Panc1 (cell line): ENCODE measurements around the gene CEP104. TPM values are rescaled to one million over a fixed set of nuclear protein-coding genes. Genes with fewer than 3 reads are reported as not detected.
A peak's percentile ranks its signal among the peaks of the same experiment; 100 is the strongest.

Source experiments
- ATAC-seq: fragments of 200-7000 bp; cut with Tn5 transposase; 2 replicates; pipeline ENCODE4 v1.9.1; 2020; ENCODE audit warnings: mild to moderate bottlenecking, moderate library complexity
- BruUV-seq: library from RNA; stranded (reverse); fragments of 400-500 nt; replicated peaks from 2 replicates; lab custom pipeline; 2021; lab: Mats Ljungman, UMichigan
- CTCF ChIA-PET: fragments of 300-600 bp; sonication (Branson Sonifier 250); formaldehyde crosslinking; loops from one replicate; lab custom pipeline; 2022; ENCODE audit warnings: antibody characterized with exemption; lab: Charles Lee
- POLR2A ChIA-PET: fragments of 300-600 bp; sonication (Branson Sonifier 250); formaldehyde crosslinking; loops from one replicate; lab custom pipeline; 2022; ENCODE audit warnings: antibody characterized with exemption; lab: Charles Lee
- DNase-seq: peaks from one replicate; pipeline ENCODE4 v3.0.0-alpha.2; 2010; ENCODE audit warnings: low read depth, low spot score
- H3K27ac ChIP-seq: 2 replicates; pipeline ENCODE4 v1.5.1; 2011; ENCODE audit warnings: mild to moderate bottlenecking, low read length, inconsistent platforms
- H3K27me3 ChIP-seq: fragments of 200-500 bp; sonication (Bioruptor generic); 2 replicates; pipeline ENCODE4 v1.6.0; 2014; ENCODE audit warnings: low read length, inconsistent platforms; ENCODE audit not compliant: control insufficient read depth, insufficient read depth
- H3K36me3 ChIP-seq: fragments of 200-500 bp; sonication (Bioruptor generic); 2 replicates; pipeline ENCODE4 v1.5.1; 2014; ENCODE audit warnings: inconsistent platforms, mild to moderate bottlenecking, low read length, moderate library complexity; ENCODE audit not compliant: control insufficient read depth, insufficient read depth
- H3K4me1 ChIP-seq: 2 replicates; pipeline ENCODE4 v1.5.1; 2011; ENCODE audit warnings: inconsistent platforms, mild to moderate bottlenecking, low read length, moderate library complexity; ENCODE audit not compliant: control insufficient read depth, insufficient read depth
- H3K4me3 ChIP-seq, 2 experiments: 2 replicates each; pipeline ENCODE4 v1.5.1; 2011 to 2012; ENCODE audit warnings: low read depth in 2 of 2, low read length in 2 of 2, mild to moderate bottlenecking in 2 of 2, inconsistent platforms in 1 of 2, moderate library complexity in 1 of 2
- H3K9me3 ChIP-seq: fragments of 200-500 bp; sonication (Bioruptor generic); 2 replicates; pipeline ENCODE4 v1.5.1; 2014; ENCODE audit warnings: low read depth, mild to moderate bottlenecking, inconsistent platforms, low read length, moderate library complexity; ENCODE audit not compliant: control insufficient read depth, insufficient read depth
- CTCF ChIP-seq: fragments of 450-650 bp; IDR thresholded peaks from 2 replicates; pipeline ENCODE4 v1.5.1; 2017; ENCODE audit warnings: mild to moderate bottlenecking
- POLR2AphosphoS5 ChIP-seq: IDR thresholded peaks from 2 replicates; pipeline ENCODE4 v1.6.1; 2012; ENCODE audit warnings: mild to moderate bottlenecking, low read depth, low read length, moderate library complexity
- REST ChIP-seq, 2 experiments: IDR thresholded peaks; 2 replicates each; pipeline ENCODE4 v1.6.1; 2011 to 2012; ENCODE audit warnings: low read depth in 2 of 2, control low read depth in 1 of 2, low read length in 1 of 2, mild to moderate bottlenecking in 1 of 2, moderate library complexity in 1 of 2; ENCODE audit not compliant: insufficient read depth in 1 of 2
- SIN3A ChIP-seq: IDR thresholded peaks from 2 replicates; pipeline ENCODE4 v1.6.1; 2012; ENCODE audit warnings: low read depth, mild to moderate bottlenecking, low read length, moderate library complexity, borderline replicate concordance; ENCODE audit not compliant: insufficient read depth
- TCF7L2 ChIP-seq: IDR thresholded peaks from 2 replicates; pipeline ENCODE4 v1.6.1; 2011; ENCODE audit warnings: mild to moderate bottlenecking, low read depth, low read length, inconsistent platforms
- in situ Hi-C: cut with HindIII; loops from 2 replicates; pipeline ENCODE4 v1.10.0; 2016; ENCODE audit warnings: low sequenced_read_pairs, low pct_unique_long_range_greater_than_20kb
- intact Hi-C: fragments of 100-400 bp; cut with micrococcal nuclease; formaldehyde crosslinking; loops from one replicate; pipeline ENCODE4 v1.10.0; 2022; ENCODE audit not compliant: unreplicated experiment
- total RNA-seq: library from RNA; stranded (reverse); gene quantifications from one replicate; pipeline ENCODE4 v1.2.1, GENCODE V29; 2021; ENCODE audit not compliant: unreplicated experiment

The CEP104 gene
- total RNA-seq, 1 experiment from 2014 or later: 52.0 TPM

GRCh38 chr1:3790952-3791351, 66.1 kb downstream of the CEP104 start:
- ChIA-PET CTCF (no interaction called here), POLR2A (no interaction called here)
- H3K4me3 ChIP-seq: no peak overlapping the region
- no peaks in the 10 kb centered on the region for H3K9me3 ChIP-seq
- no peaks in the 10 kb centered on the region; the same call in 1 of the 2 replicates for H3K36me3 ChIP-seq
- H3K27ac ChIP-seq: no peak overlapping the region
- in situ Hi-C loops (no loop called here), intact Hi-C loops (no loop called here)
- DNase-seq (no peak), ATAC-seq (no peak)
- BruUV-seq: no TSS peak
- TF ChIP-seq SIN3A: no peak
- no peak for TF ChIP-seq REST (IDR thresholded peaks at IDR 0.05; ENCODE audit: insufficient read depth in 1 of 2, low read depth in 2 of 2, low read length in 1 of 2)
- no peak for TF ChIP-seq CTCF
- TF ChIP-seq POLR2AphosphoS5: no peak
- no peak for TF ChIP-seq TCF7L2
- H3K4me1 ChIP-seq: peaks cover 4% of the 10 kb centered on the region
- no peaks in the 10 kb centered on the region for H3K27me3 ChIP-seq

- Histone ChIP-seq H3K36me3 (no peaks in the 10 kb centered on the region; the same call in 1 of the 2 replicates), H3K4me3 (no peak overlapping the region), H3K9me3 (no peaks in the 10 kb centered on the region), H3K27me3 (no peaks in the 10 kb centered on the region), H3K4me1 (peaks cover 4% of the 10 kb centered on the region), H3K27ac (no peak overlapping the region)
- POLR2A ChIA-PET: no interaction called here
- no TSS peak for BruUV-seq
- TF ChIP-seq SIN3A (no peak), POLR2AphosphoS5 (no peak), REST (IDR thresholded peaks at IDR 0.05; ENCODE audit: insufficient read depth in 1 of 2, low read depth in 2 of 2, low read length in 1 of 2) (no peak), CTCF (no peak), TCF7L2 (no peak)
- ATAC-seq (peak; percentile 7; the same call in 1 of the 2 replicates), DNase-seq (no peak)
- intact Hi-C loops (no loop called here), in situ Hi-C loops (no loop called here)
- CTCF ChIA-PET: no interaction called here
Measured at GRCh38 chr1:3790500-3790923, 66.5 kb downstream of the CEP104 start.
